OCI-LY3 (cell line): ENCODE data around the gene PHC2.

Experiments
- H2AFZ ChIP-seq: fragments of 200-600, 300-600 bp; shearing (Covaris generic); 2 replicates; pipeline ENCODE4 v1.6.0; 2014; ENCODE audit warnings: antibody characterized with exemption, low read depth, low read length
- H3K27ac ChIP-seq: fragments of 200-600, 300-600 bp; sonication (generic); 2 replicates; pipeline ENCODE4 v1.5.1; 2014; ENCODE audit warnings: mild to moderate bottlenecking, low read length, moderate library complexity, mixed read lengths
- H3K27me3 ChIP-seq: fragments of 200-600, 300-600 bp; sonication (generic); 2 replicates; pipeline ENCODE4 v1.6.1; 2014; ENCODE audit warnings: low read depth, low read length, mixed read lengths
- H3K36me3 ChIP-seq: fragments of 200-600, 300-600 bp; sonication (generic); replicated peaks from 2 replicates; pipeline ENCODE3; 2014; ENCODE audit warnings: low read depth, low read length, mixed read lengths
- H3K4me1 ChIP-seq: fragments of 300-600, 200-600 bp; sonication (generic); 2 replicates; pipeline ENCODE4 v1.6.1; 2014; ENCODE audit warnings: low read length, mixed read lengths
- H3K4me2 ChIP-seq: fragments of 200-600, 300-600 bp; sonication (generic); 2 replicates; pipeline ENCODE4 v1.6.1; 2014; ENCODE audit warnings: low read length, mixed read lengths
- H3K4me3 ChIP-seq: fragments of 300-600, 200-600 bp; sonication (generic); 2 replicates; pipeline ENCODE4 v1.5.1; 2014; ENCODE audit warnings: antibody characterized with exemption, mild to moderate bottlenecking, low read length, moderate library complexity
- H3K79me2 ChIP-seq: fragments of 300-600, 200-600 bp; shearing (Covaris generic); 2 replicates; pipeline ENCODE4 v1.6.1; 2014; ENCODE audit warnings: mild to moderate bottlenecking, low read length, mixed read lengths
- H3K9ac ChIP-seq: fragments of 300-600, 200-600 bp; shearing (Covaris generic); 2 replicates; pipeline ENCODE4 v1.6.0; 2014; ENCODE audit warnings: mild to moderate bottlenecking, low read length, moderate library complexity
- H3K9me3 ChIP-seq: fragments of 200-600, 300-600 bp; shearing (Covaris generic); 2 replicates; pipeline ENCODE4 v1.6.1; 2014; ENCODE audit warnings: low read length, mixed read lengths; ENCODE audit not compliant: insufficient read depth
- H4K20me1 ChIP-seq: fragments of 200-600, 300-600 bp; sonication (generic); 2 replicates; pipeline ENCODE4 v1.6.1; 2016; ENCODE audit warnings: low read length, mixed read lengths; ENCODE audit not compliant: insufficient read depth
- EZH2phosphoT487 ChIP-seq: fragments of 200-600 bp; shearing (Covaris generic); IDR thresholded peaks from 2 replicates; pipeline ENCODE4 v1.6.1; 2018; ENCODE audit warnings: antibody characterized with exemption, mixed run types, low read depth
- TF ChIP-seq, protein P1 (sequence below): fragments of 200-600, 300-600 bp; sonication (generic); IDR thresholded peaks from 2 replicates; pipeline ENCODE4 v1.5.1; 2014; ENCODE audit warnings: antibody characterized with exemption, low read length, low read depth

PHC2 gene

DNA sequence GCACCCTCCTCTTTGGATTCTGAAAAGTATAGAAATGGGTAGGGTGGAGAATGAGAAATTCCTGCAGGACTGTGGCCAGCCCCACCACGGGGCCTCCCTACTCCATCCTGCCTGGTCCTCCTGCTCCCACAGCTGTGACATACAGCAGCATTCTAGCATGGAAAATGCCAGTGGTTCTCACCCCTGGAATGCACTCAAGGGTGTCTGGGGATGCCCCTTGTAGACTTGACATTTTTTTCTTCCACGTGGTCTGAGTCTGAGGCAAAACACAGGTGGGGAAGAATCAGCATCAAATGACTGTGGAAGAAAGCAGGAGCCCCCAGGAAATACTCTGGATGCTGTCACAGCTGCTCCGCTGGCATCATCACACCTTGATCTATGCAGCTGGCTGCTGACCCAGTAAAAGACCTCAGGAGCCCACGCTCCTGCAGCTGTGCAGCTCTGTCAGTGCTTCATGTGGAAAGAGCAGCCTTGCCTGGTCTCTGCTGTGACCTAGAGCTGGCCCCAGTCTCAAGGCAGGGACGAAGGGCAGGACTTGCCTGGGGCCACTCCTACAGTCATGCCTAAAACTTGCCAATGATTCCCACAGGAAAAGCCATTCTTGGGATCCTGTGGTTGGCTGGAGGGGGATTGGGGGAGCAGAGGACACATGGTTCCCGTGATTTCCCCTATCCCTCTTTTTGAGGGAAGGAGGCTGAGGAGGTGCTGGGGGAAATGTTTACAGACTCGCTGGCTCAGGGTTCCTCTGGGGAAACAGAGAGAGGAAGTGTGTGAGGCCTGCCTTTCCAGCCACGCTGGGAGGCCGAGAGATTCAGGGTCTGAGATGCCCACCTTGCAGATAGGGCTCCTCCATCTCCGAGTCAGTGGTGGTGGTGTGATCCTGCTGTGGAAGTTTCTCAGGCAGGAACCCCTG is 99.2 kb downstream of the PHC2 start:
- Histone ChIP-seq H3K27me3 (no peaks in the 10 kb centered on the region), H2AFZ (no peak overlapping the region), H3K4me3 (no peak overlapping the region), H3K9ac (no peak overlapping the region), H4K20me1 (peaks cover 3% of the 10 kb centered on the region; the same call in 1 of the 2 replicates), H3K79me2 (peaks cover 3% of the 10 kb centered on the region; the same call in 1 of the 2 replicates), H3K36me3 (peaks cover 7% of the 10 kb centered on the region), H3K4me2 (no peak overlapping the region), H3K27ac (no peak overlapping the region), H3K9me3 (no peaks in the 10 kb centered on the region), H3K4me1 (no peaks in the 10 kb centered on the region)
- TF ChIP-seq EZH2phosphoT487 = no peak
- TF ChIP-seq, protein P1, sequence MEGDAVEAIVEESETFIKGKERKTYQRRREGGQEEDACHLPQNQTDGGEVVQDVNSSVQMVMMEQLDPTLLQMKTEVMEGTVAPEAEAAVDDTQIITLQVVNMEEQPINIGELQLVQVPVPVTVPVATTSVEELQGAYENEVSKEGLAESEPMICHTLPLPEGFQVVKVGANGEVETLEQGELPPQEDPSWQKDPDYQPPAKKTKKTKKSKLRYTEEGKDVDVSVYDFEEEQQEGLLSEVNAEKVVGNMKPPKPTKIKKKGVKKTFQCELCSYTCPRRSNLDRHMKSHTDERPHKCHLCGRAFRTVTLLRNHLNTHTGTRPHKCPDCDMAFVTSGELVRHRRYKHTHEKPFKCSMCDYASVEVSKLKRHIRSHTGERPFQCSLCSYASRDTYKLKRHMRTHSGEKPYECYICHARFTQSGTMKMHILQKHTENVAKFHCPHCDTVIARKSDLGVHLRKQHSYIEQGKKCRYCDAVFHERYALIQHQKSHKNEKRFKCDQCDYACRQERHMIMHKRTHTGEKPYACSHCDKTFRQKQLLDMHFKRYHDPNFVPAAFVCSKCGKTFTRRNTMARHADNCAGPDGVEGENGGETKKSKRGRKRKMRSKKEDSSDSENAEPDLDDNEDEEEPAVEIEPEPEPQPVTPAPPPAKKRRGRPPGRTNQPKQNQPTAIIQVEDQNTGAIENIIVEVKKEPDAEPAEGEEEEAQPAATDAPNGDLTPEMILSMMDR = no peak

DNA sequence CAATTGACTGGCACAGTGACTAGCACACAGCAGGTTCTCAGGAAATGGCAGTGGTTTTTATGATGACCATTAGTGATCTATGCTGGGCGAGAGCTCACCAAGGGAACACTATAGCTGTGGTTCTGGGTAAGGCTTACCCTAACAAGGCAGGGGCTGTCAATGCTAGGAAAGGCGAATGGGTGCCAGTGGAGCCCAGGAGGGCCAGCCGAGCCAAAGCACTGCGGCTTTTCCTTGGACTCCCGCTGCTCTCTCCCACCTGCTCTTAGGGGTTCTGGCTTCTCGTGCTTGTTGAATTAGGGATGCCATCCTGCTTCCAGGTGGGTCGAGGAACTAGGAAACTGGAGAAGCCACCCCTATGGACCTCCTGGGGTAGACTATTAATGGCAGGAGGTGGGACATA is 100.0 kb downstream of the PHC2 start:
- Histone ChIP-seq H3K4me2 (no peak overlapping the region), H3K4me3 (no peak overlapping the region), H2AFZ (no peak overlapping the region), H3K9me3 (no peaks in the 10 kb centered on the region), H3K9ac (no peak overlapping the region), H3K4me1 (no peaks in the 10 kb centered on the region), H4K20me1 (peaks cover 3% of the 10 kb centered on the region; the same call in 1 of the 2 replicates), H3K79me2 (no peaks in the 10 kb centered on the region; the same call in 1 of the 2 replicates), H3K27ac (no peak overlapping the region), H3K36me3 (peaks cover 7% of the 10 kb centered on the region), H3K27me3 (no peaks in the 10 kb centered on the region)
- TF ChIP-seq, protein P1 = no peak
- no peak for TF ChIP-seq EZH2phosphoT487

DNA sequence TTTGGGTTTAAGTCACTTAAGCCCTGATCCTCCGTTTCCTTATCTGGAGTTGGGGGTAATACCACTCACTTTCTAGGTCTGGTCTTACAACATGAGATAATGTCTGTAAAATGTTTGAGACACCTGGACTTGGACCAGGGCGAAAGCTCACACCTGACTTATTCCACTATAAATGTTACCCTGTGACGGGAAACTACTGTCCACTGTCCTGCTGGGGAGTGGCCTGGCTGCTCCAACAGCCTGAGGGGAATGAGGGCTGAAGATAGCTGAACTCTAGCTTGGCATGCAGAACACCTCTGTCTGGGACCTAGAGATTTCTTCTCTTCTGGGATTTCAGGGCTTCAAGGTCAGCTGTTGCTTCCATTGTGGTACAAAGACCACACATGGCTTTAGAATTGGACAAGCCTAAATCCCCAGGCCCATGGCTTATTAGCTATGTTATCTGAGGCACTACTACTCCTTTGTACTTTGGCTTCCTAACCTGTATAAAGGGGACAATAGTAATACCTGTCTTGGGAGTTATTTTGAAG is 100.5 kb downstream of the PHC2 start:
- Histone ChIP-seq H3K4me3 (no peak overlapping the region), H3K4me1 (no peaks in the 10 kb centered on the region), H3K27ac (no peak overlapping the region), H2AFZ (no peak overlapping the region), H4K20me1 (peaks cover 3% of the 10 kb centered on the region; the same call in 1 of the 2 replicates), H3K9ac (no peak overlapping the region), H3K79me2 (no peaks in the 10 kb centered on the region; the same call in 1 of the 2 replicates), H3K9me3 (no peaks in the 10 kb centered on the region), H3K36me3 (peaks cover 7% of the 10 kb centered on the region), H3K27me3 (no peaks in the 10 kb centered on the region), H3K4me2 (no peak overlapping the region)
- no peak for TF ChIP-seq EZH2phosphoT487
- TF ChIP-seq, protein P1 = no peak

DNA sequence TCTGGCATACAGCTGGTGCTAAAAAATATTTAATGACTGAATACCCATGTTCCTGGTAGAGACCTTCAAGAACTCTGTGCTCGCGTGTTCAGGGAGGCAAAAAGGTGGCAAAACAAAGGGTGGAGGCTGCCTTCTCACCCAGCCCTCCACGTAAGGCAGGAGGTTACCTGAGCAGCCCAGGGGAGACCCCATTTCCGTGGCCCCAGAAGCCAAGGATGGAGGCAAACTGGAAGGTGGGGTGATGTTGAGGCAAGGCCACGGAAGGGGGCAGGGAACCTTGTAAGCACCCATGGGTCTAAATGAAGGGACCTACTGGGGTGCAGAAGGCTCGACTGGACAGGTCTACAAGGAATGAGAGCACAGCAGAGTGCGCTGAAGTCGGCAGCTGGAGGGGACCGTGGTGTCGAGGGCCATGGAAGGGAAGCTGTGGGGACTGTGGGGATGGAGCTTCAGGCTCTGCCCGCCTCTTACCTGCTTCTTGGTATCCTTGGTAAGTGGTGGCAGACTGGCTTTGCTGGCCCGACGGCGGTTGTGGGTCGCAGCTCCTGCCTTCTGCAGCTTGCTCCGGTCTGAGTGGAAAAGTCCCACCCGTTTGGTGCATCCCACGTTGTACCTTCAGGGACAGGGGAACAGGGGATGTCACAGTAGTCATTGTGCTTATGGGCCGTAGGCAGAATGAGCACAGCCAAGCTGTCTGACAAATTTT is 101.1 kb downstream of the PHC2 start:
- Histone ChIP-seq H3K4me3 (no peak overlapping the region), H3K4me1 (no peaks in the 10 kb centered on the region), H3K79me2 (no peaks in the 10 kb centered on the region), H3K27ac (no peak overlapping the region), H3K9ac (no peak overlapping the region), H2AFZ (no peak overlapping the region), H3K27me3 (no peaks in the 10 kb centered on the region), H3K36me3 (peaks cover 7% of the 10 kb centered on the region), H3K4me2 (no peak overlapping the region), H3K9me3 (no peaks in the 10 kb centered on the region), H4K20me1 (no peaks in the 10 kb centered on the region)
- no peak for TF ChIP-seq EZH2phosphoT487
- TF ChIP-seq, protein P1 = no peak
